Endothelial cell (in vitro differentiated cells): Measurements from ENCODE around the gene SEMA3F. TPM values are rescaled to one million over a fixed set of nuclear protein-coding genes. Genes with fewer than 3 reads are reported as not detected.

Experiments
- DNase-seq: peaks from one replicate; pipeline ENCODE4 v3.0.0; 2021; ENCODE audit warnings: low spot score
- H3K27ac Mint-ChIP-seq: one replicate; pipeline ENCODE4 v1.8.0; 2021; ENCODE audit warnings: mixed read lengths, inconsistent platforms; ENCODE audit not compliant: unreplicated experiment
- H3K27me3 Mint-ChIP-seq: one replicate; pipeline ENCODE4 v1.8.0; 2021; ENCODE audit warnings: mild to moderate bottlenecking, moderate library complexity, mixed read lengths, inconsistent platforms; ENCODE audit not compliant: unreplicated experiment
- H3K36me3 Mint-ChIP-seq: one replicate; pipeline ENCODE4 v1.8.0; 2021; ENCODE audit warnings: mild to moderate bottlenecking, low read depth, mixed read lengths, inconsistent platforms; ENCODE audit not compliant: unreplicated experiment
- H3K4me1 Mint-ChIP-seq: one replicate; pipeline ENCODE4 v1.8.0; 2021; ENCODE audit warnings: mild to moderate bottlenecking, mixed read lengths, inconsistent platforms; ENCODE audit not compliant: unreplicated experiment
- H3K4me3 Mint-ChIP-seq: one replicate; pipeline ENCODE4 v1.8.0; 2021; ENCODE audit warnings: mild to moderate bottlenecking, mixed read lengths, inconsistent platforms; ENCODE audit not compliant: unreplicated experiment
- H3K9me3 Mint-ChIP-seq: one replicate; pipeline ENCODE4 v1.8.0; 2021; ENCODE audit warnings: mixed read lengths, inconsistent platforms; ENCODE audit not compliant: unreplicated experiment
- total RNA-seq: library from RNA; stranded (reverse); fragmentation: NEBNext Ultra II Directional; extraction: Animal tissue kit (Norgen Biotek cat#: 25700); gene quantifications from one replicate; pipeline ENCODE4 v1.2.1, GENCODE V29; 2021; ENCODE audit not compliant: unreplicated experiment
- TF ChIP-seq, protein P1 (sequence below): fragments of 200-600 bp; sonication (generic); IDR thresholded peaks from one replicate; pipeline ENCODE4 v1.5.0; 2021; ENCODE audit warnings: antibody characterized with exemption; ENCODE audit not compliant: unreplicated experiment

The SEMA3F gene
- total RNA-seq, 1 donor from 2014 or later: 21.3 TPM

DNA sequence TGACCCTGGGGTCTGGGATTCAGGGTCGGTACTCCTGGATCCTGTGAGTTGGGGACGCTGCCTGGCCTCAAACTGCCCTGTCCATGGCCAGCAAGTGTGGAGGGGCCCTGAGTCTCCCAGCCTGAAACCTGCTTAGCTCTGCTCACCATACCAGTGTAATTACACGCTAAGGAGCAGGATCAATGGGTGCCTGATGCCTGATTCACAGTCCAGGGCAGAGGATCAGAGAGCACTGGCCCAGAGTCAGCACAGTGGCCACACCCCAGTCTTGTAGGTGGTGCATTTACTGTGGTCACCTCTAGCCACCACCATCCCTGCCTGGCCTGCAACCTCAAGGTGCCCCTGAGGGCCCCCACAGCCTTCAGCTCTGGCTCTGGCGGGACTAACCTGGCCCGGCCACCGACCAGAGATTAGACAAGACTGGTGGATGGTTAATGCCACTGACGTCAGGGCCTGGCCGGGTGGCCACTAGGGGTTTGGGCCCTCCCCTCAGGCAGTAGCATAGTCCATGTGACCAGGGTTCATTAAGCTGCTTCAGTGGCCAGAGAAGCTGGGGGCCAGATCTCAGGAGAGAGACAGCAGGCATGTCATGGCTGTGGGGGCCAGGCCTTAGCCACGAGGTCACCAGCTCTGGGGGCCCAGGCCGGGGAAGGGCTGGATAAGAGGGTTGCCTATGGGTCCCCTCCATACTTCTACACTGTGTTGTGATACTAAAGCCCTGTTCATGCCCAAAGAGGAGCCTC, 46.6 kb downstream of the SEMA3F start:
- Mint-ChIP-seq H3K36me3 (no peaks in the 10 kb centered on the region), H3K9me3 (no peaks in the 10 kb centered on the region), H3K27ac (no peak overlapping the region), H3K4me3 (no peak overlapping the region), H3K27me3 (peaks cover 14% of the 10 kb centered on the region), H3K4me1 (no peaks in the 10 kb centered on the region)
- no peak for DNase-seq
- TF ChIP-seq, protein P1, sequence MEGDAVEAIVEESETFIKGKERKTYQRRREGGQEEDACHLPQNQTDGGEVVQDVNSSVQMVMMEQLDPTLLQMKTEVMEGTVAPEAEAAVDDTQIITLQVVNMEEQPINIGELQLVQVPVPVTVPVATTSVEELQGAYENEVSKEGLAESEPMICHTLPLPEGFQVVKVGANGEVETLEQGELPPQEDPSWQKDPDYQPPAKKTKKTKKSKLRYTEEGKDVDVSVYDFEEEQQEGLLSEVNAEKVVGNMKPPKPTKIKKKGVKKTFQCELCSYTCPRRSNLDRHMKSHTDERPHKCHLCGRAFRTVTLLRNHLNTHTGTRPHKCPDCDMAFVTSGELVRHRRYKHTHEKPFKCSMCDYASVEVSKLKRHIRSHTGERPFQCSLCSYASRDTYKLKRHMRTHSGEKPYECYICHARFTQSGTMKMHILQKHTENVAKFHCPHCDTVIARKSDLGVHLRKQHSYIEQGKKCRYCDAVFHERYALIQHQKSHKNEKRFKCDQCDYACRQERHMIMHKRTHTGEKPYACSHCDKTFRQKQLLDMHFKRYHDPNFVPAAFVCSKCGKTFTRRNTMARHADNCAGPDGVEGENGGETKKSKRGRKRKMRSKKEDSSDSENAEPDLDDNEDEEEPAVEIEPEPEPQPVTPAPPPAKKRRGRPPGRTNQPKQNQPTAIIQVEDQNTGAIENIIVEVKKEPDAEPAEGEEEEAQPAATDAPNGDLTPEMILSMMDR: no peak

DNA sequence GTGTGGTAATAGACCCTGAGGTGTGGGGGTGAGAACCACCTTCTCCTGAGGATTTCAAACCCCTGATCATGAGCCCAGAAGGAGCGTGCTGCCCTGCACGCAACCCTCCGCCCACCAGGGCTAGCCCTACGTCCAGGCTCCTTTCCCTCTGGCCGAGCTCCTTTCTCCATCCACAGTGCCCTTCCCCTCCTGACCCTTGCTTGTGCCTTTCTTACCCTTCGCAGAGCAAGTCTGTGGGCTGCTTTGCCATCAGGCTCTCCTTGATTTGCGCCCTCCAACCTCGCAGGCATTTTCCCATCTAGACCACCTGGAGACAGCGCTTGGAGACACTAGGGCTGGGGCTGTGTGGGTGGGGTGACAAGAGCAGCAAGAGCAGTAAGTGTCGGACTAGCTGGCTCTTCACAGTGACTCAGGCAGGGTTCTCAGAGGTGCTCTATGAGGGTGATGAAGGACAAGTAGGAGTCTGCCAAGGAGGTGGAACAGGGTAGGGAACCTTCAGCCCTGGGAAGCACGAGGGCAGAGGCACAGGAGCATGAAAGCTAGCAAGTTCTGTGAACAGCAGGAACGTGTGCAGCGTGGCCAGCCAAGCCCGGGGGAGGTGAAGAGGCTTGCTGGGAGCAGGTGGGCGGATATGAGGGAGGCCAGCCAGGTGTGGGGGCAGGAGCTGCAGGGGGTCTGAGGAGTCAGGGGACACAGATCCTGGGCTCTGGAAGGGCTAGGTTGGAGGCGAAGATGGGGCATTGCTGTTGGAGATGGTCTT, 47.4 kb downstream of the SEMA3F start:
- no peaks in the 10 kb centered on the region for H3K4me1 Mint-ChIP-seq
- TF ChIP-seq, protein P1: no peak
- H3K9me3 Mint-ChIP-seq: no peaks in the 10 kb centered on the region
- no peak overlapping the region for H3K4me3 Mint-ChIP-seq
- no peak overlapping the region for H3K27ac Mint-ChIP-seq
- DNase-seq: no peak
- H3K27me3 Mint-ChIP-seq: peaks cover 14% of the 10 kb centered on the region
- H3K36me3 Mint-ChIP-seq: no peaks in the 10 kb centered on the region

DNA sequence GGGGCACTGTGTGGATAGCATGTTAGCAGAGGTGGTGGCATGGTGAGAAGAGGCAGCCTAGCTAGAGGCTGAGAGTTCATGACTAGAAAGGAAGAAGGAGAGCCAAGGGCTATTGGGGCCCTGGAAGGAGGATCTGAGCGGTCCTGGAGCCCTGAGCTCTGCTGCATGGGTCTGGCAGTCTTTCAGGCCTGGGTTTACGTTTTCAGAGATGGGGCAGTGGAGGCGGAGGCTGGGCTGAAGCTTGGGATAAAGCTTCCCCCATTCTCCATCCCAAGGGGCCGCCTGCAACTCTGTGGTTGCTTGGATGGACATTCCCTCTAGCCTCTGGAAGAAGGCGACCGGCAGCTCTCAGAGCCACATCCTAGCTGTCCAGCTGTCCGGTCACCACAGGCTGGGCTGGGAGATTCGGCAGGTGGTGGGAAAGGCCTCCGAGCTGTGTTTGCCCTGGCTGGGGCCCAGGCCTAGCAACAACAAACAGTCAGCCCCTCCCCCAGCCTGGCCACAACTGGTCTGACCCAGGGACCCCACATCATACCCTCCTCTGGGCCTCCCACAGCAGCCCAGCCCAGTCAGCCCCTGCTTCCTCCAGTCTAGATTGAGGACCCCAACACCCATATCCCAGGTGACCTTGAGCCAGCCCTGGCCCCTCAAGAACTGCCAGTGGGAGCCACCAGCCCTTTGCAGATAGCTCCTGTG, 48.1 kb downstream of the SEMA3F start:
- TF ChIP-seq, protein P1: no peak
- Mint-ChIP-seq H3K9me3 (no peaks in the 10 kb centered on the region), H3K4me1 (no peaks in the 10 kb centered on the region), H3K27me3 (peaks cover 14% of the 10 kb centered on the region), H3K27ac (no peak overlapping the region), H3K4me3 (no peak overlapping the region), H3K36me3 (no peaks in the 10 kb centered on the region)
- DNase-seq: no peak

DNA sequence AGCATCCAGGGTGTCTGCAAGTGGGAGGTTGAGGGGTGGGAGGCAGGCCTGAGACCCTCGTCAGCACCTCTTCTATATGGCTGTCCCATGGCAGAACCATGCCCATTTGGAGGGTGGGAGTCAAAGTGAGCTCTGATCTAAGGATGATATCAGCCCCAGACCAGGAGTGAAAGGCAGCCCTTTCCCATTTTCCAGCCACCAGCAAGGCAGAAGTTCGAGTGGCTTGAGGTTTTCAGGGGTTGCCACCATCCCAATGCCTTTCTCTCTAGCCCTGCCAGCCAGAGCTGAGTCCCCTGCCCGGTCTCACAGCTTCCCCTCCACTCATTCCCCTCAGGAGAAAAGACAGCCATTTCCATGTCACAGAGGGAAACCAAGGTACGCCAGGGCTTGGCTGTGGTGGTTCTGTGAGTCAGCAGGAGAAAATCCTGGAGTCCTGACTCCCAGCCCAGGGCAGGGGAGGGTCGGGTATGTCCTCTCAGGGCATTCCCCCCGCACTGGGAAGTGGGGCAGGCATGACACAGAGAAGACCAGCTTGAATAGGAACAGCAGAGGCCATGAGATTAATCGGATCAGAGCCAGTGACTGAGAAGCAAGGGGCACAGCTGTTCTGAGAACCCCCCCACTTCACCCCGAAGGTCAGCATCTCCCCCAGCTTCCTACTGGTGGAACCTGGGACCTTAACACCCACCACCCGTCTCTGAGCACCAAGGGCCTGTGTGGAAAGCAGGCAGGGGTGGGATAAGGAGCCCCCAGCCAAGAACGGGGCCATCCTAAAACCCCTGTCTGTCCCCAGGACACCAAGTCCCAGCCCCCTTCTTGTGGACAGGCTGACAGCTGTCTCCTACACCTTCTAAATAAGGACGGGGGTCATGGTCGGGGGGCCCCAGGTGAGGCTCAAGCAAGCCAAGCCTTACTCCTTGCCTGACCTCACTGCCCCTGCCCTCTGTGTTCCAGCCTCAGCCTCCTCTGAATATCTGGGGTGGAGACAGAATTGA, 49.0 kb downstream of the SEMA3F start:
- Mint-ChIP-seq H3K36me3 (no peaks in the 10 kb centered on the region), H3K27me3 (peaks cover 14% of the 10 kb centered on the region), H3K4me3 (peak overlapping the region; percentile 51), H3K9me3 (no peaks in the 10 kb centered on the region), H3K27ac (no peak overlapping the region), H3K4me1 (no peaks in the 10 kb centered on the region)
- TF ChIP-seq, protein P1: no peak
- no peak for DNase-seq
